UCSD-AML1 (cell line): ENCODE results near the gene MTFR1L.
"Not testable (repeated sequence)": the region's sequence is repeated elsewhere in the genome, so short reads cannot be mapped to it uniquely, and the experiment has no call there.

ENCODE experiments used
- DNase-seq: peaks from one replicate; lab custom pipeline; 2025; ENCODE audit not compliant: unreplicated experiment; lab: John Stamatoyannopoulos, UW

Gene MTFR1L

GRCh38 chr1:25821630-25822091 is 1.9 kb downstream of the MTFR1L start:
- DNase-seq = no peak

DNA sequence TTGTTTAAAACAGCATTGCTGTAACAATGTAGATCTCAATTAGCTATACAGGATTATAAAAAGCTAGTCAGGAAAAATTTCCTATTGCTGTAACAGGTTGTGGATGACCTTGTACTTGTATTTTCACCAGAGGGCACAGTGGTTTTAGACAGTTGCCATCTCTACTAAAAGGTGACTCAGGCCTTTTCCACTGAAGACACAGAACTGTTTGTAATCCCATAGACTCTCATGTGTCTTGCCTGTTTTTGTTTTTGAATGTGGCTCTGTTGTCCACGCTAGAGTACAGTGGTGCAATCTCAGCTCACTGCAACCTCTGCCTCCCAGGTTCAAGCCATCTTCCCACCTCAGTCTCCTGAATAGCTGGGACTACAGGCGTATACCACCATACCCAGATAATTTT is 5.9 kb downstream of the MTFR1L start:
- DNase-seq = no peak

- no peak for DNase-seq
Measured at GRCh38 chr1:25826571-25826970, 6.8 kb downstream of the MTFR1L start.

DNA sequence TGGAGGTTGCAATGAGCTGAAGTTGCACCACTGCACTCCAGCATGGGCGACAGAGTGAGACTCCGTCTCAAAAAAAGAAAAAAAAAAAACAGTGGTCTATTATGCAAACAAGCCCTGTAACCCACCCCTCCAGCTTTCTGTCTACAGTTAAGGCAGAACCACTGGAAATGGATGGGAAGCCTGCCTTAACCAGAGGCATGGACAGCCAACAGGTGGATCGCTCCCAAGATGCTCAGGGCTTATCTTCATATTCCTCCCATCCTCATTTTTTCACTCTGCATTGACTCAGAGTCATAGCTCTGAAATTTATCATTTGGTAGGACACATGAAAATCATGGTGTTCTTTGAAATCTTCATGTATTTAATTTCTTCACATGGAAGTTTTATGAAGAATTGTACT is 8.7 kb downstream of the MTFR1L start:
- no peak for DNase-seq

- DNase-seq = no peak
Measured at GRCh38 chr1:25829046-25829445, 9.3 kb downstream of the MTFR1L start.

DNA sequence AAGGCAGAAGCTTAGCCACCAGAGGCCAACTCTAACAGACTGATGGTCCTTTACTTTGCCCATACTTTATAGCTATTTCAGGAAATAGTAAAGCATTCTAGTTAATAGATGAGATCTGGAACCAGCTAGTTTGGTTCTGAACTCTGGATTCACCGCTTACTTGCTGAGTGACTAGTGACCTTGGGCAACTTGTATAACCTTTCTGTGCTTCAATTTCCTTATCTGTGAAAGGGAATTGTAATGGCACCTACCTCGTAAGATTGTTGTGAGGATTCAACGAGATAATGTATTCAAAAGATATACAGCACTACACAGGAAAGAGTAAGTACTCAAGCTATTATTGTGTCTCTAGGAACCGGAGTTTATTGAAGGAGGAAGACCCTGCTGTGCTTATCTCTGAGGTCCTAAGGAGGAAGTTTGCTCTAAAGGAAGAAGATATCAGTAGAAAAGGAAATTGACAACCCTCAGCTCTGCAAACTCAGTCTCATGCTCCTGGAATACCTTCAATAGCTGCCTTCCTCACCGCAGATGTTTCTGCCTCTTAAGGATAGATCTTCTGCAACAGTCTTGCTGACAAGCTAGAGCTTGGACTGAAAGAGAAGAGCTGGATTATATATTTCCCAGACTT is 11.9 kb downstream of the MTFR1L start:
- no peak for DNase-seq

- no peak for DNase-seq
Measured at GRCh38 chr1:25832336-25833037, 12.7 kb downstream of the MTFR1L start.

DNA sequence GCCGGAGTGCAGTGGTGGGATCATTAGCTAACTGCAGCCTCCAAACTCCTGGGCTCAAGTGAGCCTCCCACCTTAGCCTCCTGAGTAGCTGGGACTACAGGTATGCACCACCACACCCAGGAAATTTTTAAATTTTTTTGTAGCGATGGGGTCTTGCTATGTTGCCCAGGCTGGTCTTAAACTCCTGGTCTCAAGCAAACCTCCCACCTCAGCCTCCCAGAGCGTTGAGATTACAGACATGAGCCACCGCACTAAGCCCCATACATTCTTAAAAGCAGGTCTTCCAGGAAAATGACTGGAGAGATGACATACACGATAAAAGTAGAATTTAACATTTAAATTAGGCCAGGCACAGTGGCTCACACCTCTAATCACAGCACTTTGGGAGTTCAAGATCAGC is 13.4 kb downstream of the MTFR1L start:
- no peak for DNase-seq

DNA sequence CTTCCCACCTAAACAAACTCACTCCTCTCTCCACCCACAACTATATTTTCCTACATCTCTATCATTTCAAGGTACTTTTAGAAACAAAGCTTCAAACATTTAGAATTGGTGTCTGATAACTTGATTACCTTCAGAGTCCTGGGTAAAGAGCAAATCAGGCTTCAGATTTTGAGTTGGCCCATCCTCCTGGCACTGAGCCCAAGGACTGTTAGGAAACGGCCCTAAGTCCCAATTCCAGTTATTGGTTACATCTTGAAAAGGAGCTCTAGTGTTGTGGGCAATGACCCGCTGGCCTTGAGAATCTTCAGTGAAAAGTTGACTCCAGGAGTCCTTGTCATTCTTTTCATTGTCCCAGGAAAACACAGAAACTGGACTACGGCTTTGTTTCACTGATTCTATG is 15.1 kb downstream of the MTFR1L start:
- no peak for DNase-seq

DNA sequence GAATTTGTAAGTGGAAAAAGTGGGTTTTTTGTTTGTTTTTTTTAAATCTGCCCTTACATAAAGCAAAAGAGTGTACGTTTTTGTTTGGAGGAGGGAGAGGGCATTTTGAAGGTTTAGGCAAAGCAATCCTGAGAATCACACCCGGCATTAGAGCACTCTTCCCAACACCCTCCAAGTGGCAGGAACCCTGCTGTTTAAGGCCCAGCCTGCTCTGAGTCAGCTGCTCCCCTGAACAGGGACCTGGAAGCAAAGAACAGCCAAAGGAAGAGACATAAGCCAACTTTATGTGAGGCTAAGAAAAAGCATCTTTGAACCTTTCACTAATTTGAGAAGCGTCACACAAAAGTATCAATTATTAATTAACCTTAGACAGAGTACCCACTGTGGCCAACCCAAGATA is 16.9 kb downstream of the MTFR1L start:
- DNase-seq = no peak

GRCh38 chr1:25837262-25837875 is 17.6 kb downstream of the MTFR1L start:
- DNase-seq = no peak

GRCh38 chr1:25839808-25840207 is 20.1 kb downstream of the MTFR1L start:
- not testable (repeated sequence) for DNase-seq

DNA sequence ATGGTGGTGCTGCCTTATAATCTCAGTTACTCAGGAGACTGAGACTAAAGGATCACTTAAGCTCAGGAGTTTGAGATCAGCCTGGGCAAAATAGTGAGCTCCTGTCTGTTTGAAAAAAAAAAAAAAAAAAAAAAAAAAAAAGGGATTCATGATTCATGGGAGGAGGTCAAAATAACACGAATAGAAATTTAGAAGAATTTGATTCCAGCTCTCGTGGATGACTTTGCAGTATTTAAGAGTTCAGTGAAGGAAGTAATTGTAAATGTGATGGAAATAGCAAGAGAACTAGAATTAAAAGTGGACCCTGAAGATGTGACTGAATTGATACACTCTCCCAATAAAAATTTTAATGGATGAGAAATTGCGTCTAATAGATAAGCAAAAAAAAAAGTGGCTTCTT is 23.7 kb downstream of the MTFR1L start:
- DNase-seq = no peak

DNA sequence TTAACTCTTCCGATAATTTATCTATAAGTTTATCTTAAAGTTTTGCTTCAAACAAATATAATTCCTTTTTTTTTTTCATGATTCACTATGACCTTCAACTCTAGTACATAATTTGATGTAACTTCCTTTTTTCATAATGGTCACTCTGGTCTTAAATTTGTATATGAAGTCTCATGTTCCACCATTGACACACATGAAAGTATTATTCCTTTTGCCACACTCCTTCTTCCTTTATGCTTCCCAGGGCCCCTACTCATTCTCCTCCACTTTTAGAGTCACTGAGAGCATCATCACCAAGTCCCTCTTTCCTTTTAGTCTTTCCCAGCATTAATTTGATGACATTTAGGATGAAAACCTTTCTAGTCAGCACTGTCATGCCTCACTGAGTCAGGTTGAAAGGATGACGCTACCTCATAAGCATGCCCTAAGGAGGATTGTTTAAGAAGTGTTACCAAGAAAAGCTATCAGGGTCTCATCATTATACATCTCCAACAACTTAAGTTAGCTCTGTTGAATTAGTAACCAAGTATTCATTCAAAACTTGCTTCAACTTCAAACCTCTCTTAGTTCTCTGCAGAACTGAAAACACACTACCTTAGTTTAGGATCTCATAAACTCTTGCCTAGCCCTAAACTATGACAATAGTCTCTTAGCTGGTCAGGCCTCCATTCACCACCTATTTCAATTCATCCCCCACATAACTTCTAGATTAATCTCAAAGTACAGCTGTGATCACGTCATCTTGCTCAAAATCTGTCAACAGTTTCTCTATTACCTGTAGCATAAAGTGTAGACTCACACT is 25.0 kb downstream of the MTFR1L start:
- no peak for DNase-seq

GRCh38 chr1:25845664-25846063 is 25.9 kb downstream of the MTFR1L start:
- no peak for DNase-seq

DNA sequence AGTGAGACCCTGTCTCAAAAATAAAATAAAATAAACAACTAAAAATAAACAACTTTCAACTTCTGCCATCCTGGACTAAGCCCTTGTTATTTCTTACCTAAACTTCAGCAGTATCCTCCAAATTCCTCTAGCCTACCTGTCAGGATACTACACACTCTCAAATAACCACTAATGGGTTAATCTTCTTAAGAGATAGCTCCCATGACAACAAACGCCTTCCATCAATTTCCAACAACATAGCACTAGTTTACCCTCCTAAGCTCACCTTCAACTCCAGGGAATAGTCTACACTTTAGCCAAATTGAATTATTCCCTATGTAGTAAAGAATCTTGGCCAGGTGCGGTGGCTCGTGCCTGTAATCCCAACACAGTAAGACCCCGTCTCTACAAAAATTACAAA is 28.2 kb downstream of the MTFR1L start:
- DNase-seq = no peak

GRCh38 chr1:25848531-25848930 is 28.8 kb downstream of the MTFR1L start:
- no peak for DNase-seq

- DNase-seq = no peak
Measured at GRCh38 chr1:25854554-25854953, 34.8 kb downstream of the MTFR1L start.

- no peak for DNase-seq
Measured at GRCh38 chr1:25856856-25857255, 37.1 kb downstream of the MTFR1L start.

GRCh38 chr1:25858494-25858893 is 38.7 kb downstream of the MTFR1L start:
- no peak for DNase-seq

DNA sequence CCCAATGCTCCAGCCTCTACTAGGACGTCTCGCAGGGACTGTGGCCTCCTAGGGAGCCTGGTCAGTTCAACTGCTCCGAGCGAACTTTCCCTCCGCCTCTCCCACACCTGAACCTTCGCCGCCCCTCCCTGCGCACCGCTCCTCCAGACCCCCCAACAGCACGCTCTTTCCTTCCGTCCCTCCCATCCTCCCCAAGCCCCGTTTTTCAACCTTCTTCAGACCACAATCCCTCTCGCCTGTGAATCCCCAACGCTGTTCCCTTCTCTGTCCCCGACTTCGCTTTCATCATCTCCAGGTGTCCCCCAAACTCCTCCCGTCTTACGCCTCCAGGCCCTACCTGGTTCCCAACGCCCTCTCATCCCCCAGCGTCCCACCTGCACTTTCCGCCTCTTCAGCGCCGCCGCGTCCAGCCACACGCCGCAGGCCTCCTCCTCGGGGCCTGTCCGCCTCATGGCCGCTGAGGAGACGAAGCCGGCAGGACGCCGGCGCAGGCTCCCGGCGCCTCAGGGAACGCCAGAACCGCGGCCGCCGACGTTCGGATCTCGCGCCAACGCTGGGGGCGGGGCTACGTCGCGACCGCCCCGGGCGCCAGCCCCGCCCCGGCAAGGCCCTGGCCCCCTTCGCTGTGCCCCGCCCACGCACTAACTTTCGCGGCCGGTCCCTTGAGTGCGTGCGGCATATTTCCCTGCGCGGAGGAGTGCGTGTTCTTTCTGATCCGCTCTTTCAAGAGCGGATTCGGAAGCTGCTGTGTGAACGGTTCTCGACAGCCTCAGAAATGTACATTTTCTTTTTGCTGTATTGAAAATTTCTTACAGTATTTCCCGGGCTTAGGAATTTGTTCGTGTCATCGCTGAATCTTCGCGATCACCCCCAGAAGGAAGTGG is 39.4 kb downstream of the MTFR1L start, which contains the start of gene AUNIP:
Gene AUNIP (minus strand): TSS at position 552 of the 884 bp plus-strand sequence. CDS start 100 bp downstream, at position 452.
- peak; percentile 94 for DNase-seq
